Nucleus accumbens (tissue), 56 donors: ENCODE measurements around the gene RBMY1J.
"Not testable (repeated sequence)": the region's sequence is repeated elsewhere in the genome, so short reads cannot be mapped to it uniquely, and the experiment has no call there.

Experiments used
- DNase-seq, 56 donors: peaks; one replicate each; lab custom pipeline; 2025; lab: John Stamatoyannopoulos, UW

RBMY1J gene

DNA sequence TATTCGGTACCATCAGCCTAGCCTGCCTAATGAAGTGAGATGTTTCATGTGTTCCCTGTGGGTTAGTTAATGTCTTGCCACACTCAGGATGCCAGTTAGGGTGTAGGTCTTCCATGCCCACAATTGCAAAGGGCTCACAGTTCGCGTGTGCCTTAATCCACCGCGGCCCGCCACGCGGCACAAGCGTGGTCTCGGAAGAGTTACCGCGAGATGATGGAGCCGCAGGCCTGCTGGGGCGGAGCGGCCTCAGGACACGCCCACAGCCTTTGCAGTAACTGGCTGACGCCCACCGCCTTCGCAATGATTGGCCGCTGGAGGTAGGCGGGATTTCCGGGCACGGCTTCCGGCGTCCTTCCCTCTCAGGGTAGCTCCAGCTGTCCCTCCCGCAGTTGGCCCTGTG is at the start of gene RBMY1J:
Gene RBMY1J (plus strand): TSS at position 301 of the 400 bp plus-strand sequence. CDS start 2,038 bp downstream, outside the sequence.
- not testable (repeated sequence) for DNase-seq

DNA sequence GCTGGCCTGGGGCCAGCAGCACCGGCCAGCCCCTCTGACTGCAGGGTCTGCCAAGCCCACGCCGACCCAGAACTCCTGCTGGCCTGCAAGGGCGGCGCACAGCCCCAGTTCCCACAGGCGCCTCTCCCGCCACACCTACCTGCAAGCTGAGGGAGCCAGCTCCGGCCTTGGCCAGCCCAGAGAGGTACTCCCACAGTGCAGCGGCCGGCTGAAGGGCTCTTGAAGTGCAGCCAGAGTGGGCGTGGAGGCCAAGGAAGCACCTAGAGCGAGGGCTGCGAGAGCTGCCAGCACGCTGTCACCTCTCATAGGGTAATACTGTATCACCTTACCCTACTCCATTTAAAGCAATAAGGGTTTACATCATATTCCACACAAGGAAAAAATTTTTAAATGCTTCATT is 35.8 kb upstream of the RBMY1J start:
- peak in 1 of 56 donors; percentile 0 for DNase-seq

DNA sequence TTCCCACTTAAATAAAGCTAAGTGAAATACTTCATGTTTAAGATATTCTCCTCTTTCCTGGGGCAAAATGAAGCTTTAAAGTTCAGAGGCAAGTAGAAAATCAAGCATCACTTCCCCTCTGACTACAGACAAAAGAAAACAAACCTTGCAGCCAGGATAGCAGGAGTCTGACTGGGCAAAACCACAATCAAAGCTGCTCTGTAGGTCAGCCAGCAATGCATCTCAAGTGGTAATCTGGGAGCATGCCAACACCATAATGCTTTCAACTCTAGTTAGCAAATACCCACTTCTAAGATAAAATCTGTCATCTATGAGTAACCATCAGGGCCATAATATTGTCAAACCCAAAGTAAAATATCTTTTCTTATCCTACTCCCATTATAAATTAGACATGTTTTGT is 32.6 kb upstream of the RBMY1J start:
- DNase-seq: no peak

DNA sequence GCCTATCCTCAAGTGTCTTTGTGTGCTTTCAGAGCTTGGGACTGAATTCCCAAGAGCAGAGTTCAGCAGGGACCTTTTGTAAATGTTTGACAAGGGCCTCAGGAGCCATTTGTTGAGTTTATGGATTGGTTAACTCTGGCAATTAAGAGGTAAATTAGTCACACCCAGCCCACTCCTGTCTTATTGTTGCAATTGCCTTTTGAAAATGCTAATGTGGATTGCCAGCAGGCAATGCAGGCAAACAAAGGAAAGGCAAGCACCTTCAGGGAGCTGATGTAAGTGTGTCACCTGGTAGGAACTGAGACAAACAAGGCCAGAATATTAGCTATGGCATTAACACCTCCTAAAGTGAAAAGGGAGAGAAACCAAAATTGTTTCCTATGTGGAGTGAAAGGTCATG is 29.7 kb upstream of the RBMY1J start:
- DNase-seq: no peak

DNA sequence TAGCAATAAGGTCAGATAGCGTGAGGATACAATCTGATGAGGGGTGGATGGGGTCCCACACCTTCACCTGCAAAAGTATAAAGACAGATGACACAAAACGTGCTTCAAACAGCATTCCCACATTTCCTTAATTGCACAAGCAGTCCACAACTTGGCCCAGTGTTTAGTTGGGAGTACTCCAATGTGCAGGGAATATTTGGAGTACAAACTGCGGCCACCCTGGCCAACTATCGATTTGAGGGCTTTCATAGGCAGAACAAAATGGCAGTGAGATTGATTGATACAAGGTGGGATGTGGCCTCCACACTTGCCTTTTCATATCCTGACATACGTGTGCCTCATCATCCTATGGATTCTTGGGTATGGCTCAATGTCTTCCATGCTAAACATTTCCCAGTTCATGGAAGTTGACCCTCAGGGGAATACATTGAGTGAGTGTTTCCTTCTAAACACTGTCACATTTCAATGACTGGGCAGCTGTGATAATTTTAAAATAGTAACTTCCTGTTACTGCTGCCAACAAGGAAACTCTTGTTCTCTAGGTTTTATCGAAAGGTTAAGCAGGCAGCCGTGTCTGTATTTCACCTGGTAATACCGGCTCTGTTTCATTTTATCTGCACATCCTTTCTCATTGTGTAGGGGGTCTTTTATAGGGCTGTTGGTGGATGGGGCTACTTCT is 41.6 kb downstream of the RBMY1J start:
- DNase-seq: not testable (repeated sequence)

DNA sequence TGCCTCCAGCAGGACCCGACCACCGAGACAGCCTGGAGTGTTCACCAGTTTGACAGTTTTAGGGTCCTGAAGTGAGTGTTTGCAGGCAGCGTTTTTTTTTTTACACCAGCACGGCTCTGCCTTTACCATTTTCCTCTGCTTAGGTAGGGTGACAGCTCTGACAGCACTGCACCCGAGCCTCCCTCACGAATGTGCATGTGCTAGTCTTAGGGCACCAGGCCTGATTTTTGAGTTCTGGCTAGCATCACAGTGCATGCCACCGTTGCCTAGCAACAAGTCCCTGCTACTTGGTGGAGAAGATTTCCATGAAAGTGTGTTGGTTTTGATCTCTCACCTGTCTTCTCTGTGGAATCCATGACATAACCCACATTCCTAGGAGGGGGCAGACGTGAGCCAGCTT is 52.3 kb downstream of the RBMY1J start:
- not testable (repeated sequence) for DNase-seq

DNA sequence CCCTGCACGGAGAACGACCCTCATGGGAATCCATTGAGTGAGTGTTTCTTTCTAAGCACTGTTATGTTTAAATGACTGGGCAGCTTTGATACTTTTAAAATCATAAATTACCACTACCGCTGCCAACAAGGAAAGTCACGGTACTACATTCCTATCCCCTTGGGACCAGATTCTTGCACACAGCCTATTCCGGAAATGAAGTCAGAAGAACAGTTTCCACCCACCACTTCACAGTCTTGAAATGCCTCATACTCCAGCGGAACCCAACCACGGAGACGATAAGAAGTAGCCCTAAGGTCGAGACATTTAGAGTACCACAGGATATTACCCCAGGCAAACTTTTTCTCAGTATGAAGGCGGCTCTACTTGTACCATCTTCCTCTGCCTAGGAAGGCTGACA is 58.8 kb downstream of the RBMY1J start:
- DNase-seq: not testable (repeated sequence)
